ENCODE data around the gene CBR4.

CBR4 gene

GRCh38 chr4:169050881-169051760 is 41.1 kb upstream of the CBR4 start:
- no peak overlapping the region for H3K4me3 ChIP-seq (ENCODE audit: low read depth, low read length)
- TF ChIP-seq CTCF (conservative IDR thresholded peaks at IDR 0.05; ENCODE audit: low read depth, low read length), result no peak
- DNase-seq (ENCODE audit: low read depth), result no peak

- TF ChIP-seq CTCF (conservative IDR thresholded peaks at IDR 0.05; ENCODE audit: low read depth, low read length), result no peak
- peak; percentile 17 for DNase-seq (ENCODE audit: low read depth)
- H3K4me3 ChIP-seq (ENCODE audit: low read depth, low read length), result no peak overlapping the region
Measured at GRCh38 chr4:169050284-169050683, 40.2 kb upstream of the CBR4 start.

- DNase-seq (ENCODE audit: low read depth), result no peak
- no peak for TF ChIP-seq CTCF (conservative IDR thresholded peaks at IDR 0.05; ENCODE audit: low read depth, low read length)
- no peak overlapping the region for H3K4me3 ChIP-seq (ENCODE audit: low read depth, low read length)
Measured at GRCh38 chr4:169048868-169049414, 38.9 kb upstream of the CBR4 start.

- H3K4me3 ChIP-seq (ENCODE audit: low read depth, low read length), result no peak overlapping the region
- TF ChIP-seq CTCF (conservative IDR thresholded peaks at IDR 0.05; ENCODE audit: low read depth, low read length), result no peak
- DNase-seq (ENCODE audit: low read depth), result peak; percentile 13
Measured at GRCh38 chr4:169047956-169048355, 37.9 kb upstream of the CBR4 start.

GRCh38 chr4:169045862-169046584 is 36.0 kb upstream of the CBR4 start:
- DNase-seq (ENCODE audit: low read depth), result peak; percentile 18
- H3K4me3 ChIP-seq (ENCODE audit: low read depth, low read length), result no peak overlapping the region
- peak; percentile 43 for TF ChIP-seq CTCF (conservative IDR thresholded peaks at IDR 0.05; ENCODE audit: low read depth, low read length)

- TF ChIP-seq CTCF (conservative IDR thresholded peaks at IDR 0.05; ENCODE audit: low read depth, low read length), result no peak
Measured at GRCh38 chr4:169044714-169045447, 34.8 kb upstream of the CBR4 start.

More at GRCh38 chr4:169044714-169045447, 34.8 kb upstream of the CBR4 start:
- no peak for DNase-seq (ENCODE audit: low read depth)
- no peak overlapping the region for H3K4me3 ChIP-seq (ENCODE audit: low read depth, low read length)

Data from choroid plexus epithelial cell (primary cell).